SK-N-SH (cell line): ENCODE data around the gene EVI2B. TPM values are rescaled to one million over a fixed set of nuclear protein-coding genes. Genes with fewer than 3 reads are reported as not detected.

Experiments
- CTCF ChIA-PET: fragments of 300-600, 350-600 bp; formaldehyde crosslinking; extraction: SDS; loops from one replicate; lab custom pipeline; 2021; lab: Yijun Ruan, JAX
- POLR2A ChIA-PET: fragments of 350-600 bp; sonication (Branson Sonifier 250); formaldehyde crosslinking; extraction: SDS; loops from one replicate; lab custom pipeline; 2020; ENCODE audit warnings: antibody characterized with exemption, inconsistent platforms; lab: Yijun Ruan, JAX
- DNase-seq: peaks from one replicate; pipeline ENCODE4 v3.0.0; 2012
- H2AFZ ChIP-seq: fragments of 200-600 bp; sonication (generic); 2 replicates; pipeline ENCODE4 v1.8.1; 2016; ENCODE audit warnings: antibody characterized with exemption, mild to moderate bottlenecking, low read depth
- H3F3A ChIP-seq: fragments of 200-600 bp; sonication (generic); replicated peaks from 2 replicates; pipeline ENCODE3; 2016; ENCODE audit warnings: antibody characterized with exemption, mild to moderate bottlenecking; ENCODE audit not compliant: insufficient read depth
- H3K27ac ChIP-seq, 2 experiments: fragments of 200-500 bp in 1 of 2; fragments of 200-600 bp in 1 of 2; sonication (Bioruptor generic) in 1 of 2; sonication (generic), shearing (Covaris generic) in 1 of 2; 2 replicates each; pipeline versions ENCODE4 v1.5.1 to v1.6.1; 2014 to 2016; ENCODE audit warnings: low read depth in 2 of 2, inconsistent platforms in 1 of 2, low read length in 1 of 2, mild to moderate bottlenecking in 1 of 2, mixed read lengths in 1 of 2
- H3K27me3 ChIP-seq: fragments of 200-600 bp; sonication (generic), shearing (Covaris generic); 2 replicates; pipeline ENCODE4 v1.6.1; 2016; ENCODE audit warnings: mixed run types; ENCODE audit not compliant: insufficient read depth
- H3K36me3 ChIP-seq, 2 experiments: fragments of 200-500 bp in 1 of 2; fragments of 200-600 bp in 1 of 2; sonication (Bioruptor generic) in 1 of 2; sonication (generic) in 1 of 2; replicated peaks in 1 of 2; 2 replicates each; pipeline versions ENCODE3 to v1.5.1; 2014 to 2016; ENCODE audit warnings: low read length in 1 of 2, mild to moderate bottlenecking in 1 of 2; ENCODE audit not compliant: insufficient read depth in 2 of 2, control insufficient read depth in 1 of 2
- H3K4me1 ChIP-seq, 2 experiments: fragments of 200-500 bp in 1 of 2; fragments of 200-600 bp in 1 of 2; sonication (Bioruptor generic) in 1 of 2; sonication (generic), shearing (Covaris generic) in 1 of 2; 2 replicates each; pipeline versions ENCODE4 v1.5.1 to v1.6.1; 2014 to 2016; ENCODE audit warnings: low read depth in 1 of 2, low read length in 1 of 2, mixed run types in 1 of 2; ENCODE audit not compliant: insufficient read depth in 2 of 2, control insufficient read depth in 1 of 2
- H3K4me2 ChIP-seq: fragments of 200-600 bp; sonication (generic), shearing (Covaris generic); 2 replicates; pipeline ENCODE4 v1.6.1; 2017; ENCODE audit warnings: mixed run types
- H3K4me3 ChIP-seq, 2 experiments: fragments of 200-500 bp in 1 of 2; fragments of 200-600 bp in 1 of 2; sonication (Bioruptor generic) in 1 of 2; sonication (generic), shearing (Covaris generic) in 1 of 2; 2 replicates each; pipeline versions ENCODE4 v1.5.1 to v1.8.1; 2014 to 2016; ENCODE audit warnings: low read depth in 2 of 2, inconsistent platforms in 1 of 2, low read length in 1 of 2, mild to moderate bottlenecking in 1 of 2, mixed read lengths in 1 of 2, moderate library complexity in 1 of 2
- H3K79me2 ChIP-seq: fragments of 200-600 bp; sonication (generic); 2 replicates; pipeline ENCODE4 v1.8.1; 2017; ENCODE audit warnings: mild to moderate bottlenecking; ENCODE audit not compliant: insufficient read depth
- H3K9ac ChIP-seq: fragments of 200-600 bp; sonication (generic); 2 replicates; pipeline ENCODE4 v1.6.1; 2017; ENCODE audit warnings: mixed run types
- H3K9me2 ChIP-seq: fragments of 200-600 bp; sonication (generic); 2 replicates; pipeline ENCODE4 v1.6.1; 2017; ENCODE audit warnings: mixed run types
- H3K9me3 ChIP-seq: fragments of 200-600 bp; sonication (generic); 2 replicates; pipeline ENCODE4 v1.6.1; 2017; ENCODE audit warnings: mixed run types, mild to moderate bottlenecking, moderate library complexity
- H4K20me1 ChIP-seq: fragments of 200-600 bp; sonication (generic); 2 replicates; pipeline ENCODE4 v1.6.1; 2017; ENCODE audit warnings: mild to moderate bottlenecking, mixed run types; ENCODE audit not compliant: insufficient read depth
- ELF1 ChIP-seq: IDR thresholded peaks from 2 replicates; pipeline ENCODE4 v1.4.0; 2012
- EP300 ChIP-seq, 2 experiments: IDR thresholded peaks; 2 replicates each; pipeline versions ENCODE4 v1.4.0 to v1.6.1; 2012; ENCODE audit warnings: borderline replicate concordance in 1 of 2, low read depth in 1 of 2, low read length in 1 of 2
- EZH2phosphoT487 ChIP-seq: fragments of 200-600 bp; sonication (generic); IDR thresholded peaks from 2 replicates; pipeline ENCODE4 v1.6.1; 2017; ENCODE audit warnings: low read depth, mixed run types, mild to moderate bottlenecking, antibody characterized with exemption, moderate library complexity, borderline replicate concordance
- FOSL2 ChIP-seq: IDR thresholded peaks from 2 replicates; pipeline ENCODE4 v1.4.0; 2012; ENCODE audit warnings: low read depth, mild to moderate bottlenecking, moderate library complexity, borderline replicate concordance
- FOXJ3 ChIP-seq: sonication (generic); formaldehyde crosslinking; IDR thresholded peaks from 2 replicates; pipeline ENCODE4 v1.5.1; 2020; ENCODE audit warnings: mild to moderate bottlenecking, missing genetic modification reagents
- FOXM1 ChIP-seq: IDR thresholded peaks from 2 replicates; pipeline ENCODE4 v1.4.0; 2012; ENCODE audit warnings: low read depth, mild to moderate bottlenecking
- GABPA ChIP-seq: IDR thresholded peaks from 2 replicates; pipeline ENCODE4 v1.4.0; 2012; ENCODE audit warnings: low read depth, mild to moderate bottlenecking
- GATA2 ChIP-seq: sonication (generic); formaldehyde crosslinking; IDR thresholded peaks from 2 replicates; pipeline ENCODE4 v1.5.0; 2020; ENCODE audit warnings: mild to moderate bottlenecking, missing genetic modification reagents
- IRF3 ChIP-seq: fragments of 150-350 bp; IDR thresholded peaks from 2 replicates; pipeline ENCODE4 v1.6.1; 2016; ENCODE audit warnings: mild to moderate bottlenecking, low read depth, low read length
- JUND ChIP-seq: IDR thresholded peaks from 2 replicates; pipeline ENCODE4 v1.4.0; 2012
- MAX ChIP-seq: IDR thresholded peaks from 2 replicates; pipeline ENCODE4 v1.4.0; 2012; ENCODE audit warnings: low read depth
- MEF2A ChIP-seq: IDR thresholded peaks from 2 replicates; pipeline ENCODE4 v1.4.0; 2012; ENCODE audit warnings: low read depth, borderline replicate concordance
- NFIC ChIP-seq: IDR thresholded peaks from 2 replicates; pipeline ENCODE4 v1.4.0; 2012; ENCODE audit warnings: borderline replicate concordance
- NRF1 ChIP-seq: IDR thresholded peaks from 2 replicates; pipeline ENCODE4 v1.6.1; 2012; ENCODE audit warnings: low read depth, mild to moderate bottlenecking, low read length
- PBX3 ChIP-seq: IDR thresholded peaks from 2 replicates; pipeline ENCODE4; 2012
- POLR2AphosphoS5 ChIP-seq: IDR thresholded peaks from 2 replicates; pipeline ENCODE4 v1.6.1; 2012; ENCODE audit warnings: low read depth, low read length
- RAD21 ChIP-seq: IDR thresholded peaks from 2 replicates; pipeline ENCODE4 v1.6.1; 2012; ENCODE audit warnings: mild to moderate bottlenecking, low read length
- RCOR1 ChIP-seq: fragments of 150-350 bp; IDR thresholded peaks from 2 replicates; pipeline ENCODE4 v1.6.1; 2017; ENCODE audit warnings: antibody characterized with exemption, low read length
- REST ChIP-seq: IDR thresholded peaks from 2 replicates; pipeline ENCODE4 v1.6.1; 2012; ENCODE audit warnings: mild to moderate bottlenecking, low read depth, low read length, moderate library complexity
- RXRA ChIP-seq: IDR thresholded peaks from 2 replicates; pipeline ENCODE4 v1.4.0; 2012; ENCODE audit warnings: low read depth, mild to moderate bottlenecking, borderline replicate concordance
- SIN3A ChIP-seq: IDR thresholded peaks from 2 replicates; pipeline ENCODE4 v1.6.1; 2012; ENCODE audit warnings: low read depth, mild to moderate bottlenecking, low read length, moderate library complexity, borderline replicate concordance
- SMC3 ChIP-seq: IDR thresholded peaks from 2 replicates; pipeline ENCODE4 v1.6.1; 2012; ENCODE audit warnings: low read depth, low read length, improper control_type of control experiment
- TAF1 ChIP-seq: IDR thresholded peaks from 2 replicates; pipeline ENCODE4 v1.6.1; 2012; ENCODE audit warnings: low read depth, mild to moderate bottlenecking, low read length, moderate library complexity, borderline replicate concordance
- TCF12 ChIP-seq: IDR thresholded peaks from 2 replicates; pipeline ENCODE4 v1.4.0; 2012
- TEAD4 ChIP-seq: IDR thresholded peaks from 2 replicates; pipeline ENCODE4 v1.4.0; 2012; ENCODE audit warnings: mild to moderate bottlenecking, borderline replicate concordance; ENCODE audit not compliant: insufficient read depth
- USF1 ChIP-seq: IDR thresholded peaks from 2 replicates; pipeline ENCODE4 v1.4.0; 2012; ENCODE audit warnings: low read depth, borderline replicate concordance
- USF2 ChIP-seq: fragments of 150-350 bp; IDR thresholded peaks from 2 replicates; pipeline ENCODE4 v1.6.1; 2017; ENCODE audit warnings: antibody characterized with exemption, low read length, low read depth, borderline replicate concordance
- whole genome bisulfite sequencing: methylation state at CpG from one replicate; pipeline ENCODE4 v1.1.6; 2017; ENCODE audit warnings: low lambda C conversion rate; 5-methylcytosine and 5-hydroxymethylcytosine counted together
- polyA plus RNA-seq, 3 experiments: library from polyadenylated mRNA; depleted of rRNA; stranded (reverse); fragments of >200 nt; gene quantifications; 2 replicates each; pipeline ENCODE4 v1.2.3, GENCODE V29; 2012

Gene EVI2B
- polyA plus RNA-seq, 1 of the 3 experiments (the other 2 are of a cell fraction) = 0.64 TPM

GRCh38 chr17:31327534-31328159 is 13.8 kb upstream of the EVI2B start:
- Histone ChIP-seq H3F3A (peaks cover 21% of the 10 kb centered on the region), H3K27me3 (no peaks in the 10 kb centered on the region), H3K27ac (peak overlapping the region in 1 of 2 experiments; percentile 90; a peak in 2 of 4 replicates), H2AFZ (no peak overlapping the region), H3K4me1 (peaks cover 0 to 12% of the 10 kb centered on the region in 2 experiments; a peak in 1 of 4 replicates), H3K9me3 (no peaks in the 10 kb centered on the region), H3K9ac (peak overlapping the region; percentile 46; the same call in 1 of the 2 replicates), H3K79me2 (peaks cover 3% of the 10 kb centered on the region; the same call in 1 of the 2 replicates), H3K4me3 (no peak overlapping the region), H3K36me3 (peaks cover 12 to 36% of the 10 kb centered on the region in 2 experiments), H3K9me2 (no peaks in the 10 kb centered on the region), H3K4me2 (peak overlapping the region; percentile 17; the same call in 1 of the 2 replicates), H4K20me1 (no peaks in the 10 kb centered on the region)
- DNase-seq = no peak
- 79% methylated on average over 9 of the region's 12 CpGs for WGBS
- ChIA-PET POLR2A (no interaction called here), CTCF (no interaction called here)
- no peak for TF ChIP-seq FOXM1
- no peak for TF ChIP-seq MEF2A
- peak; percentile 40; the same call in 1 of the 2 replicates for TF ChIP-seq POLR2AphosphoS5
- peak; percentile 76; the same call in 1 of the 2 replicates for TF ChIP-seq FOSL2
- no peak for TF ChIP-seq NRF1
- no peak for TF ChIP-seq SMC3
- TF ChIP-seq REST = no peak
- TF ChIP-seq FOXJ3 (CRISPR knock-in tag) = no peak
- TF ChIP-seq USF2 = no peak
- TF ChIP-seq MAX = no peak
- TF ChIP-seq EZH2phosphoT487 = no peak
- TF ChIP-seq GABPA = no peak
- no peak for TF ChIP-seq ELF1
- TF ChIP-seq RCOR1 = no peak
- peak; percentile 63 for TF ChIP-seq JUND
- TF ChIP-seq PBX3 = no peak; the same call in 1 of the 2 replicates
- TF ChIP-seq RXRA = peak; percentile 29; the same call in 1 of the 2 replicates
- no peak; the same call in 1 of the 2 replicates for TF ChIP-seq NFIC
- peak in 1 of 2 experiments; percentile 65; a peak in 2 of 4 replicates for TF ChIP-seq EP300 (IDR thresholded peaks at IDR 0.05; ENCODE audit: borderline replicate concordance in 1 of 2, low read depth in 1 of 2, low read length in 1 of 2)
- no peak for TF ChIP-seq TAF1
- TF ChIP-seq GATA2 (CRISPR knock-in tag) = no peak
- TF ChIP-seq RAD21 = no peak
- TF ChIP-seq USF1 = no peak
- no peak for TF ChIP-seq SIN3A
- TF ChIP-seq IRF3 = no peak
- peak; percentile 78 for TF ChIP-seq TEAD4
- no peak; the same call in none of the 2 replicates for TF ChIP-seq TCF12
